Measurements from ENCODE around the gene NDEL1.

Gene NDEL1

DNA sequence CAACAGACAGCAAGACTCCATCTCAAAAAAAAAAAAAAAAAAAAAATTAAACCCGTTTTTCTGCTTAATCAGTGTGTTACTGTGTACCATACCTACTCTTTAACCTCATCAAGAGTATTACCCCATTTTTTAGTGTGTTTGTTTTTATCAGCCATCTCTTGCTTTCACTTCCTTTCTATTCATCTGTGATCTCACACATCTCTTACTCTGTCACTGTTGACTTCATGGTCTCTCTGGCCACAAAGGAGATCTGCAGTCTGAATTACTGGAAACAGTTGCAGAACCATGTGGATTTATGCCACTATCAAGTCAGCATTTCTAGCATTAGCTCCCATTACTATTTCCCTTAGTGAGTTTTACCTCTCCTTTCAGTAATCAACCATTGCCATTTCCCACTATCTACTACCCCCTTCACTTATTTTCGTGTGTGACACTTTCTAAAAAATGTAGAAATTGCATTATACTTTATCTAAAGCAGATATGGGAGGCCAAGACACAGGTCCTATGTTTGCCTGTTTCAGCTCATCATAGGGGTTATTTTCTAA, 20.1 kb downstream of the NDEL1 start:
- H3K27ac Mint-ChIP-seq = peak overlapping the region; percentile 49
- no peaks in the 10 kb centered on the region for H3K9me3 Mint-ChIP-seq
- no peak overlapping the region for H3K4me3 Mint-ChIP-seq
- peak; percentile 37 for ATAC-seq (ENCODE audit: low read depth)
- H3K4me1 Mint-ChIP-seq = peaks cover 15% of the 10 kb centered on the region
- no peak for DNase-seq (ENCODE audit: low spot score in 2 of 2)
- no peaks in the 10 kb centered on the region for H3K27me3 Mint-ChIP-seq
- H3K36me3 Mint-ChIP-seq = peaks cover 44% of the 10 kb centered on the region

DNA sequence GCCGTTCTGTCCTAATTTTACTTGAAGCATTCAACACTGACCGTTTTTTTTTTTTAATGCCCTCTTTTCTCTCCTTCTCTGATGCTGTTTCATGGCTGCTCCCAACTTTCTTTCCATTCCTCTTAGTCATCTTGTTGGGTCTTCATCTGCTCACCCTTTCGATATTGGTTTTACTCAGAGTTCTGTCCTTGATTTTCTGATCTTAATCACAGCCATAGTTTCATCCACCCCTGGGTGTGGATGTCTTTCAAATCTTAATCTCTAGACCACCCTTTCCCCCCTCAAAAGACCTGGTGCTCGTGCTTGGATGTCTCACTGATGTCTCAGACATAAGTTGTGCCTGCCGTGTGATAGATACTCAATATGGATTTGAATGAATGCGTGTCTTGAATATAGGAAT, 22.4 kb downstream of the NDEL1 start:
- Mint-ChIP-seq H3K36me3 (peaks cover 44% of the 10 kb centered on the region), H3K27me3 (no peaks in the 10 kb centered on the region), H3K9me3 (no peaks in the 10 kb centered on the region), H3K4me1 (peaks cover 17% of the 10 kb centered on the region), H3K4me3 (no peak overlapping the region), H3K27ac (no peak overlapping the region)
- DNase-seq (ENCODE audit: low spot score in 2 of 2) (no peak), ATAC-seq (ENCODE audit: low read depth) (no peak)

DNA sequence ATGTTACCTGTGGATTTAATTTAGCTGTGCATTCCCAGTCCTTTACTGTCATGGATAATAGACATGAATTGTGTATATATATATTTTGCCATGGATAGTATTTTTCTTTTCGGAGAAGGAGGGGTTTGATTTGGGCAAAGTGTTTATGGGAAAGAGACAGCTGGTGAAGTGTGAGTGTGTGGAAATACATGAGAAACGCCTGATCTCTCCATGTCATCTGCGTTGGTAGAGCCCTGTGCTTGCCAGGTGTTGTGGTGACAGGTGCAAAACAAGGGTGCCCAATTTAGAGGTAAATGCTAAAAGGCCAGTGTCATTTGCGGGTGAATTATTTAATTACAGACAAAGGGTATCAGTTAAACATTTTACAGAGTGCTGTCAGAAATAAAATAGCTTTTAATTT, 23.4 kb downstream of the NDEL1 start:
- Mint-ChIP-seq H3K9me3 (no peaks in the 10 kb centered on the region), H3K27me3 (no peaks in the 10 kb centered on the region), H3K4me3 (no peak overlapping the region), H3K36me3 (peaks cover 47% of the 10 kb centered on the region), H3K27ac (no peak overlapping the region), H3K4me1 (peaks cover 19% of the 10 kb centered on the region)
- ATAC-seq (ENCODE audit: low read depth) (no peak), DNase-seq (ENCODE audit: low spot score in 2 of 2) (no peak)

DNA sequence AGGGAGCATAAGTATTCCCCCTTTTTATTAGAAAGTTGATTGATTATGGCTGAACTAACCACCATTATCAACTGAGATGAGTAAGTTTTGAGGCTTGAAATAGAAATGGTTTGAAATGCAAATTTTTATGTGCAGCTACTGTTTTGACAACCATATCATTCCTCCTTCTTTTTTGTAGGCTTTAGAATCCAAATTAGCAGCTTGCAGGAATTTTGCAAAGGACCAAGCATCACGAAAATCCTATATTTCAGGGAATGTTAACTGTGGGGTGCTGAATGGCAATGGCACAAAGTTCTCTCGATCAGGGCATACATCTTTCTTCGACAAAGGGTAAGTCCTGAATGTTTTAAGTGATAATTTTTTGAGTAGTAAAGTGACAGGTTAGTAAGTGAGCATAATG, 24.1 kb downstream of the NDEL1 start:
- H3K4me1 Mint-ChIP-seq = peaks cover 22% of the 10 kb centered on the region
- DNase-seq (ENCODE audit: low spot score in 2 of 2) (no peak), ATAC-seq (ENCODE audit: low read depth) (no peak)
- no peaks in the 10 kb centered on the region for H3K9me3 Mint-ChIP-seq
- H3K36me3 Mint-ChIP-seq = peaks cover 52% of the 10 kb centered on the region
- no peaks in the 10 kb centered on the region for H3K27me3 Mint-ChIP-seq
- no peak overlapping the region for H3K27ac Mint-ChIP-seq
- no peak overlapping the region for H3K4me3 Mint-ChIP-seq

DNA sequence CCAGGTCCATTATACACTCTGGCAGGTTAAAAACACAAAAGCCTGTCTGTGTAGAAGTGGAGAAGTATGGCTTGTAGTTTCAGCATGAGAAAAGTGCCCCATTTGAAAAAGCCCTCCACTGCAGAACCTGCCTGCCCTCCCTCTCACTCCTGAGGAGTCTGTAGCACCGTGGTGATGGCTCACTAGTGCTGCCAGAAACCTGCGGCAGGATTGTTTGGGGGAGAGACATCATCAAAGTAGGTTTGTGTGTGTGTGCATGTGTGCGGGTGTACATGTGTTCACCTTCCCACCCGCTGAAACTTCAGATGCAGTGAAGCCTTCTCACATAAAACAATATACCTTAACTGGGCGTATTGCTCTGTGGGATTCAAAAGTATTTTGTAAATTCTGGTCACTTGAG, 26.9 kb downstream of the NDEL1 start:
- Mint-ChIP-seq H3K4me1 (peaks cover 13% of the 10 kb centered on the region), H3K27me3 (no peaks in the 10 kb centered on the region), H3K4me3 (no peak overlapping the region), H3K9me3 (no peaks in the 10 kb centered on the region), H3K27ac (no peak overlapping the region), H3K36me3 (peaks cover 43% of the 10 kb centered on the region)
- DNase-seq (ENCODE audit: low spot score in 2 of 2) (no peak), ATAC-seq (ENCODE audit: low read depth) (no peak)

DNA sequence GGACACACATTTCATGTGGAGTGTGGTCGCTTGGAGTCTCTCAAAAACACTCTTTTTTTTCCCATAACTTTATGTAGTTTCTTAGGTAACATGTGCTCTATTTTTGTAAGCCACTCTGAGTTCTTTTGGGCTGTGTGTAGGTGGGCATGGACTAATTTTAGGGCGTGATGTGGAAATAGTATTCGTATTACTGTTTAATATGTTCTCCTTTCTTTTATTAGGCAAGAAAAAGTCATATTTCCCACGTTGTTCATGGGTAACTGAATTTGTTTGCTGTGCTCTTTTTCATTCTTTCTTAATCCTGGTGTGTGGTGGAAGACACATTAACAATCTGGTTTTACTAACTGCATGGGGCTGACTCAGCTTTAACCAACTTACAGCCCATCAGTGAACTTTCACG, 27.4 kb downstream of the NDEL1 start:
- DNase-seq (ENCODE audit: low spot score in 2 of 2) (no peak), ATAC-seq (ENCODE audit: low read depth) (no peak)
- Mint-ChIP-seq H3K4me3 (no peak overlapping the region), H3K27me3 (no peaks in the 10 kb centered on the region), H3K36me3 (peaks cover 43% of the 10 kb centered on the region), H3K4me1 (peaks cover 11% of the 10 kb centered on the region), H3K9me3 (no peaks in the 10 kb centered on the region), H3K27ac (peak overlapping the region; percentile 49)

DNA sequence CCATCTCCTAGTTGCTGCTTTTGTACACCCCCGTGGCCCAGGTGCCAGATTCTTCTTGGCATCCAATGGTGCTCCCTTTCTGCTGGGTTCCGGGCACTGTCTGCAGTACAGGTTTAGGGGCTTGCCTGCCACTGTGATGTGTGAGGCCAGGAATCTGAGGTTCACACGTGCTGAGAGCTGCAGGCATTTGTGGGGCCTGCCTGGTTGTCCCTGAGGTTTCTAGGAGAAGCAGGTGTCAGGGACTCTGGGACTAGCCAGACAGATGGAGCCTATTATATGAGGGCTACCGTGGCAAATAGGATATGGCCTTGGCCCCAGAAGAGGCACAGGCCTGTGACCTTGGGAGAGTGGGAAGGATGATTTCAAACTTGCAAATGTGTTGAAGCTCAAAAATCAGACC, 29.3 kb downstream of the NDEL1 start:
- Mint-ChIP-seq H3K4me3 (no peak overlapping the region), H3K9me3 (no peaks in the 10 kb centered on the region), H3K4me1 (peaks cover 8% of the 10 kb centered on the region), H3K27ac (no peak overlapping the region), H3K36me3 (peaks cover 38% of the 10 kb centered on the region), H3K27me3 (no peaks in the 10 kb centered on the region)
- no peak for DNase-seq (ENCODE audit: low spot score in 2 of 2)
- ATAC-seq (ENCODE audit: low read depth) = no peak

DNA sequence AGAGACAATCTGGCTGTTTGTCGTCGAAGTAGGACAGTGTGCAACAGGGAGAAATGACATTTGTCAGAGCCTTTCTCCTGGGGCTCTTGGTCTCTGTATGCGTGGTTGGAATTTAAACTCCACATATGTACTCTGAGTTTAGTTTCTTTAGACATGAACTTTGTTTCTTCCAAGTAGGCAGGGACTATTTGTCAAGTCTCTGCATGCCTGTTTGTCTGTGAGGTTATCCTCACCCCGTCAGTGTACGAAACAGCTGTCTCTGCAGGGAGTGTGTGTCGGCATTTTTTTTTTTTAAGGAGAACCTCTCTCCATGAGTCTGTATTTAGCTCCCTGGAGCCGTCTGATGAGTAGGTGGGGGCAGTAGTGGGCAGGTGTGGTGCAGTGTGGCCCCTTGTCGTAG, 29.7 kb downstream of the NDEL1 start:
- Mint-ChIP-seq H3K27ac (no peak overlapping the region), H3K9me3 (no peaks in the 10 kb centered on the region), H3K27me3 (no peaks in the 10 kb centered on the region), H3K36me3 (peaks cover 36% of the 10 kb centered on the region), H3K4me3 (no peak overlapping the region), H3K4me1 (peaks cover 8% of the 10 kb centered on the region)
- ATAC-seq (ENCODE audit: low read depth) = no peak
- DNase-seq (ENCODE audit: low spot score in 2 of 2) = no peak

DNA sequence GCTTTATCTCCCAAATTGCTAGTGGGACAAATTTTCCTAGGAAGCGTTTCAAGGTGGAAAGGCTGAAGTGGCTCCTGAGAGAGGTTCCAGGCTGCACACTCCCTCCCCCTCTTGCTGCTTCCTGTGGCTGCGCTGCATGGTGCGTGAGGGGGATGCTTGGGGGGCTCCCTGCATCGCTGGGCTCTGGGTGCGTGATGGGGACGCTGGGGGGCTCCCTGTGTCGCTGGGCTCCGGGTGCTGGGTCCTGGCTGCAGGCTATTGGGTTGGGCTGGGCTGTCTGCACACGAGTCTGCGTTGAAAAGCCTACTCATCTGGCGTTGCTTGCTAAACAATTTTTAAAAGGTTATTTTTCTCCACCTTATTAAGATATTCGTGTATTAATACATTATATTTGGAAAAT, 30.1 kb downstream of the NDEL1 start:
- peaks cover 36% of the 10 kb centered on the region for H3K36me3 Mint-ChIP-seq
- no peaks in the 10 kb centered on the region for H3K27me3 Mint-ChIP-seq
- ATAC-seq (ENCODE audit: low read depth) = no peak
- no peaks in the 10 kb centered on the region for H3K9me3 Mint-ChIP-seq
- H3K4me3 Mint-ChIP-seq = no peak overlapping the region
- no peak overlapping the region for H3K27ac Mint-ChIP-seq
- peaks cover 8% of the 10 kb centered on the region for H3K4me1 Mint-ChIP-seq
- DNase-seq (ENCODE audit: low spot score in 2 of 2) = no peak

DNA sequence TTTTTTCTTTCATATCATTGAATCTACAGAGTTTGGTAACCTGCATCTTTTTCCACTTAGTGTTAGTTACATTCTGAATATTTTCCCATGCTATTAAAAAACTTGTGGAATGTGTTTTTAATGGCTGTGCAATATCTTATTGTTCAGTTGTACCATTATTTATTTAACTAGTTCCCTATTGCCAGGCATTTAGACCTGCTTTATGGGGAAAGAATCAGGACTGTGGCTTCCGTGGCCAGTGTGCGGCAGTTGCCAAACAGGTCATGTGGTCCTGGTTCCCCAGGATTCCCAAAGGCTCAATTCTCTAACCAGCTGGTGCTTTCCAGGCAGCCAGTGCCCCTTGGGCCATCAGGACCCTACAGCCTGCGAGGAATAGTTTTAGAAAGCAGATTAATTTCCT, 30.8 kb downstream of the NDEL1 start:
- ATAC-seq (ENCODE audit: low read depth) (no peak), DNase-seq (ENCODE audit: low spot score in 2 of 2) (no peak)
- H3K4me3 Mint-ChIP-seq = no peak overlapping the region
- H3K36me3 Mint-ChIP-seq = peaks cover 36% of the 10 kb centered on the region
- no peaks in the 10 kb centered on the region for H3K9me3 Mint-ChIP-seq
- peaks cover 8% of the 10 kb centered on the region for H3K4me1 Mint-ChIP-seq
- no peak overlapping the region for H3K27ac Mint-ChIP-seq
- H3K27me3 Mint-ChIP-seq = no peaks in the 10 kb centered on the region

DNA sequence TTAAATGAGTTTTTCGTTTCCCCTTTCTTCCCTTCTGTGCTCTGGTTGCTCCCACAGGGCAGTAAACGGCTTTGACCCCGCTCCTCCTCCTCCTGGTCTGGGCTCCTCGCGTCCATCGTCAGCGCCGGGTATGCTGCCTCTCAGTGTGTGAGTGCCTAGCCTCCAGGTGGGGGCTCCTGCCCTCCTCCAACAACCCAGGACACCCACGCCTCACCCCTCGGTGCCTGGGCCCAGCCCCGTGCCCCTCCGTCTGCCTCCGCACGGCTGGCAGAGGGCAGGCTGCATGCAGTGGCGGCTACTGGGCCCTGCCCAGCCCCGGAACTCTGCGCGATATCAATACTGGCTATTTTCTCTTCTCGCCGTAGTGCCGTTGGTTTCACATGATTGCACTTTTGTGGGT, 31.2 kb downstream of the NDEL1 start:
- Mint-ChIP-seq H3K4me3 (no peak overlapping the region), H3K9me3 (no peaks in the 10 kb centered on the region), H3K27me3 (no peaks in the 10 kb centered on the region), H3K27ac (no peak overlapping the region), H3K36me3 (peaks cover 33% of the 10 kb centered on the region), H3K4me1 (peaks cover 7% of the 10 kb centered on the region)
- no peak for DNase-seq (ENCODE audit: low spot score in 2 of 2)
- ATAC-seq (ENCODE audit: low read depth) = no peak

DNA sequence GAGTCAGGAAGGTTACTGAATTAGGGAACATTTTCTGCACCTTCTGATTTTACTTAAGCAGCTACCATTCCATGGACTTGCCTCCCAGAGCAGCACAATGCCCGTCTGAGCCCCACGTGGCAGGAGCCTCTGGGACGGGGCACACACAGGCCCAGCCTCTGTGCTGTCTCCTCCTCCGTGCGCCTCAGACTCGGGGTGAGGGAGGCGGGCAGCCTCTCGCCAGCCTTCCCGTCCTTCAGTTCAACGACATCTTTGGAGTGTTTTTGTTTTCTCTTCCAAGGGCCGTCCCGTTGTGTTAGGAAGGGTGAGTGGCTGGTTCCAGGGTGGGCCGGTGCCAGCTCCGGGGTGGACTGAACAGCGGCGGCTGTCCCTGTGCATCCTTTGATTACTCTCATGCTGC, 31.8 kb downstream of the NDEL1 start:
- no peak for ATAC-seq (ENCODE audit: low read depth)
- H3K27ac Mint-ChIP-seq = no peak overlapping the region
- no peak overlapping the region for H3K4me3 Mint-ChIP-seq
- H3K9me3 Mint-ChIP-seq = no peaks in the 10 kb centered on the region
- DNase-seq (ENCODE audit: low spot score in 2 of 2) = no peak
- H3K27me3 Mint-ChIP-seq = no peaks in the 10 kb centered on the region
- peaks cover 33% of the 10 kb centered on the region for H3K36me3 Mint-ChIP-seq
- peaks cover 7% of the 10 kb centered on the region for H3K4me1 Mint-ChIP-seq

DNA sequence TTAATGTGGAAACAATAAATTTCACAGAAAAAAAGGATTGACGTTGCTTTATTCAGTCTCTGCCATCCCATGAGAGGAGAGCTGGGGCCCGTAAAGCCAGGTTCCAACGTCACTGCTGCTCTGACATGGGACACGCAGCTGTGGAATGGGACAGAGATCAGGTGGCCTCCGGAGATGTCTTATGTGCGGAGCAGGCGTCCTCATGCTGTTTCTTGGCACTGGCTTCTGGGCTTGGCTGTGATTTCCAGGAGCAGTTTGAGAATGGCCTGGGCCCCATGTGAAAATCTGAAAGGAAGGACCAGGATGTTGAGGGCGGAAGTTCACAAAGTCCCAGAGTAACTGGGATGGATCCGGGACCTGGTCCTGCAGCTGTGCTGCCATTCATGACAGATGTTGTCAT, 32.4 kb downstream of the NDEL1 start:
- DNase-seq (ENCODE audit: low spot score in 2 of 2) (no peak), ATAC-seq (ENCODE audit: low read depth) (no peak)
- no peaks in the 10 kb centered on the region for H3K9me3 Mint-ChIP-seq
- no peak overlapping the region for H3K27ac Mint-ChIP-seq
- peaks cover 31% of the 10 kb centered on the region for H3K36me3 Mint-ChIP-seq
- H3K4me3 Mint-ChIP-seq = no peak overlapping the region
- H3K27me3 Mint-ChIP-seq = no peaks in the 10 kb centered on the region
- H3K4me1 Mint-ChIP-seq = peaks cover 7% of the 10 kb centered on the region

DNA sequence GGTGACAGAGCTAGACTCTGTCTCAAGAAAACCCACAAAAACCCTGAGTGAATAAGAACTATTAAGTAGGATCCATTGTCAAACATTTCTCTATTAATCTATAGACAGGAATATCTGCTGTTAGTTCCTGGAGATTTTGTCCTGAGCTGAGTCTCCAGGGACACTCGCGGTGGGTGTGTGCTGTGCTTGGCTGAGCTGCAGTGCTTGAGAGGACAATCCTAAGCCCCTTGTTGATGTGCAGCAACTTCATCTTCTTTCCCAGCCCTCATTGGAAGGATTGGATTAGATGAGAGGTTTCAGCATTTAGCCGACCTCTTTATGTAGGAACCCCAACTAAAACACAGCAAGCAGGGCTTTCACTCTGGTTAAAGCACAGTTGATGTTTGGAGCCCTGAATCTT, 33.3 kb downstream of the NDEL1 start:
- Mint-ChIP-seq H3K9me3 (no peaks in the 10 kb centered on the region), H3K36me3 (peaks cover 33% of the 10 kb centered on the region), H3K27ac (no peak overlapping the region), H3K4me1 (peaks cover 7% of the 10 kb centered on the region), H3K27me3 (no peaks in the 10 kb centered on the region), H3K4me3 (no peak overlapping the region)
- DNase-seq (ENCODE audit: low spot score in 2 of 2) (no peak), ATAC-seq (ENCODE audit: low read depth) (no peak)

DNA sequence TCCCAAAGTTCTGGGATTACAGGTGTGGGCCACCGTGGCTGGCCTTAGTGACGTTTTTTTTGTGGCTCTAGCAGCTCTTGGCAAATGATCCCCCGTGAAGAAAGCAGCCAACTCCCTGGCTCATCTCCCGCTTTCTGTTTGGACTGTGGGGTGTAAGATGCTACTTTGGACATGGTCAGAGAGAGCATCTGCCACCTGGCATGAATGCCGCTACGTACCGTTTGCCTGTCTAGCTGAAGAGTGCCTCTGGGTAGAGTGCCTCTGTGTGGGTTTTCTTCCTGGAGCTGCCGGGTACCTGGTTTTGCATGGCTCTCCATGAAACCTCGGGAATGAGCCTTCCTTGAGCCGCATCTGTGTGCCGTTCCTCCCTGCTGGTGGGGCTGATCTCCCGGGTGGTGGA, 34.3 kb downstream of the NDEL1 start:
- peaks cover 2% of the 10 kb centered on the region for H3K4me1 Mint-ChIP-seq
- no peak overlapping the region for H3K4me3 Mint-ChIP-seq
- H3K27me3 Mint-ChIP-seq = no peaks in the 10 kb centered on the region
- H3K9me3 Mint-ChIP-seq = no peaks in the 10 kb centered on the region
- H3K36me3 Mint-ChIP-seq = peaks cover 29% of the 10 kb centered on the region
- H3K27ac Mint-ChIP-seq = no peak overlapping the region
- no peak for DNase-seq (ENCODE audit: low spot score in 2 of 2)
- no peak for ATAC-seq (ENCODE audit: low read depth)
